ENCODE data around the gene RHCG. TPM values are rescaled to one million over a fixed set of nuclear protein-coding genes. Genes with fewer than 3 reads are reported as not detected.
A peak's percentile ranks its signal among the peaks of the same experiment; 100 is the strongest.

The RHCG gene
- total RNA-seq, 2 experiments from 2014 or later: not detected

GRCh38 chr15:89490081-89490813, 6.1 kb downstream of the RHCG start:
- H3K27me3 Mint-ChIP-seq: peaks cover 29% of the 10 kb centered on the region
- ChIA-PET CTCF (interaction anchor here (0.7 to 0.8 kb wide), 2 partner anchors 132 to 1023 kb away, joined by 3 read pairs; no protein-coding TSS in a partner anchor), POLR2A (no interaction called here)
- no peak overlapping the region for H3K27ac Mint-ChIP-seq
- no peak overlapping the region for H3K4me3 Mint-ChIP-seq
- peaks cover 5% of the 10 kb centered on the region for H3K4me1 Mint-ChIP-seq
- no peaks in the 10 kb centered on the region for H3K36me3 Mint-ChIP-seq (ENCODE audit: low read depth)
- no peaks in the 10 kb centered on the region for H3K9me3 Mint-ChIP-seq (ENCODE audit: low read depth)
- ATAC-seq (no peak), DNase-seq (no peak)
- intact Hi-C loops (cut with DNase I, micrococcal nuclease): no loop called here

- intact Hi-C loops (cut with DNase I, micrococcal nuclease): no loop called here
- Mint-ChIP-seq H3K36me3 (ENCODE audit: low read depth) (no peaks in the 10 kb centered on the region), H3K9me3 (ENCODE audit: low read depth) (no peaks in the 10 kb centered on the region), H3K4me1 (peaks cover 5% of the 10 kb centered on the region), H3K27ac (no peak overlapping the region), H3K27me3 (peaks cover 28% of the 10 kb centered on the region), H3K4me3 (no peak overlapping the region)
- POLR2A ChIA-PET: no interaction called here
- ATAC-seq: no peak
- no peak for DNase-seq
- CTCF ChIA-PET: no interaction called here
These were observed 7.0 kb downstream of the RHCG start for GRCh38 chr15:89489376-89489775.

- Mint-ChIP-seq H3K4me1 (peaks cover 5% of the 10 kb centered on the region), H3K36me3 (ENCODE audit: low read depth) (no peaks in the 10 kb centered on the region), H3K27ac (no peak overlapping the region), H3K9me3 (ENCODE audit: low read depth) (no peaks in the 10 kb centered on the region), H3K4me3 (no peak overlapping the region), H3K27me3 (peaks cover 34% of the 10 kb centered on the region)
- DNase-seq (no peak), ATAC-seq (no peak)
- ChIA-PET CTCF (no interaction called here), POLR2A (no interaction called here)
- intact Hi-C loops (cut with DNase I, micrococcal nuclease): no loop called here
These were observed 8.6 kb downstream of the RHCG start for GRCh38 chr15:89487791-89488190.

- Mint-ChIP-seq H3K4me3 (peak overlapping the region; percentile 4), H3K9me3 (ENCODE audit: low read depth) (no peaks in the 10 kb centered on the region), H3K4me1 (peaks cover 5% of the 10 kb centered on the region), H3K36me3 (ENCODE audit: low read depth) (no peaks in the 10 kb centered on the region), H3K27ac (no peak overlapping the region), H3K27me3 (peaks cover 38% of the 10 kb centered on the region)
- peak; percentile 60 for ATAC-seq
- peak; percentile 69 for DNase-seq
- ChIA-PET POLR2A (no interaction called here), CTCF (no interaction called here)
- intact Hi-C loops (cut with DNase I, micrococcal nuclease): no loop called here
These were observed 9.7 kb downstream of the RHCG start for GRCh38 chr15:89486726-89487050.

- intact Hi-C loops (cut with DNase I, micrococcal nuclease): no loop called here
- Mint-ChIP-seq H3K27me3 (peaks cover 47% of the 10 kb centered on the region), H3K36me3 (ENCODE audit: low read depth) (no peaks in the 10 kb centered on the region), H3K4me3 (no peak overlapping the region), H3K4me1 (peaks cover 5% of the 10 kb centered on the region), H3K27ac (no peak overlapping the region), H3K9me3 (ENCODE audit: low read depth) (no peaks in the 10 kb centered on the region)
- ATAC-seq (no peak), DNase-seq (no peak)
- ChIA-PET POLR2A (interaction anchor here (0.6 kb wide), 1 partner anchor 86 kb away, joined by 3 read pairs; no protein-coding TSS in a partner anchor), CTCF (interaction anchor here (0.9 to 1.2 kb wide), 2 partner anchors 9 to 10 kb away, joined by 3 read pairs; no protein-coding TSS in a partner anchor)
These were observed 13.3 kb downstream of the RHCG start for GRCh38 chr15:89483079-89483478.

- peaks cover 5% of the 10 kb centered on the region for H3K4me1 Mint-ChIP-seq
- POLR2A ChIA-PET: no interaction called here
- DNase-seq (no peak), ATAC-seq (no peak)
- H3K27ac Mint-ChIP-seq: no peak overlapping the region
- H3K4me3 Mint-ChIP-seq: no peak overlapping the region
- no peaks in the 10 kb centered on the region for H3K36me3 Mint-ChIP-seq (ENCODE audit: low read depth)
- H3K9me3 Mint-ChIP-seq (ENCODE audit: low read depth): no peaks in the 10 kb centered on the region
- H3K27me3 Mint-ChIP-seq: peaks cover 45% of the 10 kb centered on the region
- CTCF ChIA-PET: no interaction called here
- intact Hi-C loops (cut with DNase I, micrococcal nuclease): no loop called here
These were observed 14.2 kb downstream of the RHCG start for GRCh38 chr15:89482139-89482538.

- H3K4me3 Mint-ChIP-seq: no peak overlapping the region
- H3K4me1 Mint-ChIP-seq: no peaks in the 10 kb centered on the region
- ATAC-seq (no peak), DNase-seq (no peak)
- H3K9me3 Mint-ChIP-seq (ENCODE audit: low read depth): no peaks in the 10 kb centered on the region
- POLR2A ChIA-PET: no interaction called here
- CTCF ChIA-PET: no interaction called here
- no peak overlapping the region for H3K27ac Mint-ChIP-seq
- H3K27me3 Mint-ChIP-seq: peaks cover 36% of the 10 kb centered on the region
- intact Hi-C loops (cut with DNase I, micrococcal nuclease): no loop called here
- no peaks in the 10 kb centered on the region for H3K36me3 Mint-ChIP-seq (ENCODE audit: low read depth)
These were observed 15.9 kb downstream of the RHCG start for GRCh38 chr15:89480505-89480904.

GRCh38 chr15:89479173-89479572, 17.2 kb downstream of the RHCG start:
- H3K36me3 Mint-ChIP-seq (ENCODE audit: low read depth): no peaks in the 10 kb centered on the region
- DNase-seq: no peak
- H3K27me3 Mint-ChIP-seq: peaks cover 31% of the 10 kb centered on the region
- H3K4me1 Mint-ChIP-seq: no peaks in the 10 kb centered on the region
- no peak for ATAC-seq
- H3K4me3 Mint-ChIP-seq: no peak overlapping the region
- POLR2A ChIA-PET: no interaction called here
- CTCF ChIA-PET: interaction anchor here (0.7 kb wide), 1 partner anchor 74 kb away, joined by 3 read pairs; no protein-coding TSS in a partner anchor
- intact Hi-C loops (cut with DNase I, micrococcal nuclease): no loop called here
- H3K9me3 Mint-ChIP-seq (ENCODE audit: low read depth): no peaks in the 10 kb centered on the region
- H3K27ac Mint-ChIP-seq: no peak overlapping the region

GRCh38 chr15:89477411-89478242, 18.8 kb downstream of the RHCG start:
- ATAC-seq (no peak), DNase-seq (no peak)
- intact Hi-C loops (cut with DNase I, micrococcal nuclease): no loop called here
- H3K27ac Mint-ChIP-seq: no peak overlapping the region
- POLR2A ChIA-PET: no interaction called here
- H3K36me3 Mint-ChIP-seq (ENCODE audit: low read depth): no peaks in the 10 kb centered on the region
- H3K4me1 Mint-ChIP-seq: no peaks in the 10 kb centered on the region
- no peaks in the 10 kb centered on the region for H3K9me3 Mint-ChIP-seq (ENCODE audit: low read depth)
- H3K27me3 Mint-ChIP-seq: peaks cover 21% of the 10 kb centered on the region
- CTCF ChIA-PET: interaction anchor here (1.1 kb wide), 1 partner anchor 257 kb away, joined by 3 read pairs; no protein-coding TSS in a partner anchor
- no peak overlapping the region for H3K4me3 Mint-ChIP-seq

- DNase-seq (no peak), ATAC-seq (no peak)
- Mint-ChIP-seq H3K4me1 (no peaks in the 10 kb centered on the region), H3K27me3 (peaks cover 16% of the 10 kb centered on the region), H3K27ac (no peak overlapping the region), H3K4me3 (no peak overlapping the region), H3K36me3 (ENCODE audit: low read depth) (no peaks in the 10 kb centered on the region), H3K9me3 (ENCODE audit: low read depth) (no peaks in the 10 kb centered on the region)
- POLR2A ChIA-PET: interaction anchor here (0.7 kb wide), 1 partner anchor 26 kb away, joined by 3 read pairs; no protein-coding TSS in a partner anchor
- intact Hi-C loops (cut with DNase I, micrococcal nuclease): no loop called here
- CTCF ChIA-PET: interaction anchor here (0.5 to 0.8 kb wide), 2 partner anchors 21 to 117 kb away, joined by 3 read pairs; partner anchors contain the start of gene RHCG
These were observed 20.7 kb downstream of the RHCG start for GRCh38 chr15:89475661-89476060.

GRCh38 chr15:89472785-89473256, 23.6 kb downstream of the RHCG start:
- no peaks in the 10 kb centered on the region for H3K9me3 Mint-ChIP-seq (ENCODE audit: low read depth)
- H3K27me3 Mint-ChIP-seq: peaks cover 17% of the 10 kb centered on the region
- intact Hi-C loops (cut with DNase I, micrococcal nuclease): loop anchor here (1.0 kb wide), 5 partner anchors 31 to 115 kb away; no protein-coding TSS in a partner anchor
- POLR2A ChIA-PET: no interaction called here
- H3K4me1 Mint-ChIP-seq: no peaks in the 10 kb centered on the region
- DNase-seq (peak; percentile 75), ATAC-seq (peak; percentile 83)
- no peak overlapping the region for H3K4me3 Mint-ChIP-seq
- CTCF ChIA-PET: interaction anchor here (0.7 to 2.6 kb wide), 13 partner anchors 18 to 266 kb away, joined by 3 to 9 read pairs (median 4); no protein-coding TSS in a partner anchor
- H3K36me3 Mint-ChIP-seq (ENCODE audit: low read depth): no peaks in the 10 kb centered on the region
- H3K27ac Mint-ChIP-seq: no peak overlapping the region

All from activated CD4-positive, alpha-beta T cell treated with anti-CD3 and anti-CD28 coated beads for 36 hours (primary cell).